DND-41 (cell line): ENCODE results near the gene GLT8D2.

Experiments
- ATAC-seq: fragments of 200-7000 bp; cut with Tn5 transposase; 3 replicates; pipeline ENCODE4 v1.9.1; 2021; ENCODE audit warnings: low read depth; ENCODE audit not compliant: insufficient read depth
- DNase-seq: peaks from one replicate; pipeline ENCODE4 v3.0.0-alpha.2; 2020
- H2AFZ ChIP-seq: 2 replicates; pipeline ENCODE4 v1.6.0; 2012; ENCODE audit warnings: low read depth, low read length
- H3K27ac ChIP-seq: 2 replicates; pipeline ENCODE4 v1.5.1; 2012; ENCODE audit warnings: low read length, inconsistent platforms
- H3K27me3 ChIP-seq: fragments of 200-600 bp; sonication (generic); 2 replicates; pipeline ENCODE4 v1.6.0; 2012; ENCODE audit warnings: low read length, mild to moderate bottlenecking, inconsistent platforms; ENCODE audit not compliant: insufficient read depth, poor library complexity
- H3K36me3 ChIP-seq: 2 replicates; pipeline ENCODE4 v1.5.1; 2012; ENCODE audit warnings: low read length, inconsistent platforms; ENCODE audit not compliant: insufficient read depth
- H3K4me1 ChIP-seq: 2 replicates; pipeline ENCODE4 v1.5.1; 2012; ENCODE audit warnings: mild to moderate bottlenecking, low read length; ENCODE audit not compliant: insufficient read depth
- H3K4me2 ChIP-seq: 2 replicates; pipeline ENCODE4 v1.6.0; 2012; ENCODE audit warnings: mild to moderate bottlenecking, moderate library complexity, low read length, inconsistent platforms; ENCODE audit not compliant: insufficient read depth
- H3K4me3 ChIP-seq, 2 experiments: fragments of 200-600 bp in 1 of 2; shearing (Covaris generic) in 1 of 2; 2 replicates each; pipeline ENCODE4 v1.5.1; 2012 to 2016; ENCODE audit warnings: inconsistent platforms in 2 of 2, low read length in 2 of 2, mild to moderate bottlenecking in 2 of 2, low read depth in 1 of 2, moderate library complexity in 1 of 2
- H3K79me2 ChIP-seq: 2 replicates; pipeline ENCODE4 v1.6.0; 2012; ENCODE audit warnings: low read length, inconsistent platforms; ENCODE audit not compliant: insufficient read depth
- H3K9ac ChIP-seq: 2 replicates; pipeline ENCODE4 v1.6.0; 2012; ENCODE audit warnings: low read depth, mild to moderate bottlenecking, inconsistent platforms, low read length, moderate library complexity
- H3K9me3 ChIP-seq: 2 replicates; pipeline ENCODE4 v1.5.1; 2012; ENCODE audit warnings: low read length, moderate library complexity, mild to moderate bottlenecking, inconsistent platforms; ENCODE audit not compliant: insufficient read depth, severe bottlenecking
- H4K20me1 ChIP-seq: 2 replicates; pipeline ENCODE4 v1.6.0; 2012; ENCODE audit warnings: low read length; ENCODE audit not compliant: insufficient read depth
- EZH2 ChIP-seq: IDR thresholded peaks from 3 replicates; pipeline ENCODE4 v1.6.1; 2012; ENCODE audit warnings: borderline replicate concordance, low read depth, mild to moderate bottlenecking, moderate library complexity, low read length, inconsistent platforms; ENCODE audit not compliant: severe bottlenecking
- TF ChIP-seq, protein P1 (sequence below): IDR thresholded peaks from 2 replicates; pipeline ENCODE4 v1.5.1; 2012; ENCODE audit warnings: borderline replicate concordance, low read length, moderate library complexity, mild to moderate bottlenecking; ENCODE audit not compliant: poor library complexity, severe bottlenecking; ENCODE audit errors: extremely low read depth

GLT8D2 gene

DNA sequence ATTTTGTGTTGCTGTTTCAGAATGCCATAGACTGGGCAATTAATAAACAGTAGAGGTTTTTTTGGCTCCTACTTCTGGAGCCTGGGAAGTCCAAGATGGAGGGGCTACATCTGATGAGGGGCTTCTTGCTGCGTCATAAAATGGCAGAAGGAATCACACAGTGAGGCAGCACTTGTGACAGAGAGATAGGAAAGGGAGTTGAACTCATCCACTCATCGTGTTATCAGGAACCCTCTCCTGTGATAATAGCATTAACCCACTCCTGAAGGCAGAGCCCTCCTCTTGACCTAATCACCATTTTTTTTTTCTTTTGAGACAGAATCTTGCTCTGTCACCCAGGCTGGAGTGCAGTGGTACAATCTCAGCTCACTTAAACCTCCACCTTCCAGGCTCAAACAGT, 74.6 kb downstream of the GLT8D2 start:
- peaks cover 68% of the 10 kb centered on the region for H3K36me3 ChIP-seq
- H3K79me2 ChIP-seq, result peaks cover 84% of the 10 kb centered on the region
- H3K4me2 ChIP-seq, result no peak overlapping the region
- H3K27me3 ChIP-seq, result no peaks in the 10 kb centered on the region
- DNase-seq (no peak), ATAC-seq (no peak)
- H4K20me1 ChIP-seq, result peaks cover 51% of the 10 kb centered on the region; the same call in 1 of the 2 replicates
- no peak overlapping the region for H3K9ac ChIP-seq
- H3K4me1 ChIP-seq, result 0 out of 2 replicates have a peak, but pooled peaks cover 3% of the 10 kb centered on the region
- H2AFZ ChIP-seq, result no peak overlapping the region
- TF ChIP-seq EZH2, result no peak
- TF ChIP-seq, protein P1, sequence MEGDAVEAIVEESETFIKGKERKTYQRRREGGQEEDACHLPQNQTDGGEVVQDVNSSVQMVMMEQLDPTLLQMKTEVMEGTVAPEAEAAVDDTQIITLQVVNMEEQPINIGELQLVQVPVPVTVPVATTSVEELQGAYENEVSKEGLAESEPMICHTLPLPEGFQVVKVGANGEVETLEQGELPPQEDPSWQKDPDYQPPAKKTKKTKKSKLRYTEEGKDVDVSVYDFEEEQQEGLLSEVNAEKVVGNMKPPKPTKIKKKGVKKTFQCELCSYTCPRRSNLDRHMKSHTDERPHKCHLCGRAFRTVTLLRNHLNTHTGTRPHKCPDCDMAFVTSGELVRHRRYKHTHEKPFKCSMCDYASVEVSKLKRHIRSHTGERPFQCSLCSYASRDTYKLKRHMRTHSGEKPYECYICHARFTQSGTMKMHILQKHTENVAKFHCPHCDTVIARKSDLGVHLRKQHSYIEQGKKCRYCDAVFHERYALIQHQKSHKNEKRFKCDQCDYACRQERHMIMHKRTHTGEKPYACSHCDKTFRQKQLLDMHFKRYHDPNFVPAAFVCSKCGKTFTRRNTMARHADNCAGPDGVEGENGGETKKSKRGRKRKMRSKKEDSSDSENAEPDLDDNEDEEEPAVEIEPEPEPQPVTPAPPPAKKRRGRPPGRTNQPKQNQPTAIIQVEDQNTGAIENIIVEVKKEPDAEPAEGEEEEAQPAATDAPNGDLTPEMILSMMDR, result no peak
- no peaks in the 10 kb centered on the region for H3K9me3 ChIP-seq
- no peak overlapping the region for H3K27ac ChIP-seq
- no peak overlapping the region for H3K4me3 ChIP-seq

DNA sequence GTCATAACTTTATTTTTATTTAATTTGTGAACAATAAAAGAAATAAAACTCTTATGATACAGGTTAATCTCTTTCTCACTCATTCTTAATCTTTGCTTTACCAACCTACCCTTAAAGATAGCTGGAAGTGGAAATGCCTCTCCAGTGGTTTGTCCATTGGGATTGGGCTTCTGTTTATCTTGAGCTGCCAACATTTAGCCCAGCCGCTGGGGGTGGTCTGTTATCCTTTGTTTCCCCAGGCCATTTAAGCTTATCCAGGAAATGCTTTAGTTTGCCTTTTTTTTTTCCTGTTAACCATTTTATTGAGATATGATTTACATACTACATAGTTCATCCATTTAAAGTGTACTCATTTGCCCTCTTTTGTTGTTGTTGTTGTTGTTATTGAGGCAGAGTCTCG, 76.1 kb downstream of the GLT8D2 start:
- Histone ChIP-seq H3K9me3 (no peaks in the 10 kb centered on the region), H3K27me3 (no peaks in the 10 kb centered on the region), H2AFZ (no peak overlapping the region), H3K27ac (no peak overlapping the region), H4K20me1 (peaks cover 60% of the 10 kb centered on the region), H3K4me2 (no peak overlapping the region), H3K79me2 (peaks cover 98% of the 10 kb centered on the region), H3K9ac (no peak overlapping the region), H3K4me1 (peaks cover 9% of the 10 kb centered on the region), H3K4me3 (no peak overlapping the region), H3K36me3 (peaks cover 62% of the 10 kb centered on the region)
- DNase-seq, result no peak
- TF ChIP-seq, protein P1, result no peak
- TF ChIP-seq EZH2, result no peak
- ATAC-seq, result no peak

DNA sequence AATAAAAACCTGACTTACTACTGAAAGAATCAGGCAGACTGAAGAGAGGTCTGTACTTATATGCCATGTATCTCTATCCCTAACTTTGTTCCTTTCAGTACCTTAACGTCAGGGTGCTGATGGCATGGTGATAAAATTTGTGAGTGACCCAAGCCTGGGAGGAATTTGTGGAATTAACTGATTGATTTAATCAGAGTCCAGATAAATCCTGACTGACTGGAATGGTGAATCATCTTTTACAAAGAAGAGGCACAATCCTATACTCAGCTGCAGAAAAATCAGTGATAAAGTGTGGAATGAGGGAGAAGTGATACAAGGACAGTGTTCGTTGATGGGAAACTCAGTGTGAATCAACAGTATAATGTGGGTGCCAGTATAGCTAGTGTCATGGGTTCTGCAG, 80.6 kb downstream of the GLT8D2 start:
- no peaks in the 10 kb centered on the region for H3K27me3 ChIP-seq
- H3K27ac ChIP-seq, result no peak overlapping the region
- H2AFZ ChIP-seq, result no peak overlapping the region
- peaks cover 39% of the 10 kb centered on the region for H4K20me1 ChIP-seq
- peaks cover 36% of the 10 kb centered on the region for H3K4me1 ChIP-seq
- no peak for ATAC-seq
- H3K79me2 ChIP-seq, result peaks cover 99% of the 10 kb centered on the region
- H3K9ac ChIP-seq, result no peak overlapping the region
- H3K36me3 ChIP-seq, result peaks cover 36% of the 10 kb centered on the region
- no peak overlapping the region for H3K4me3 ChIP-seq
- H3K4me2 ChIP-seq, result peak overlapping the region; percentile 39; the same call in 1 of the 2 replicates
- no peaks in the 10 kb centered on the region for H3K9me3 ChIP-seq
- TF ChIP-seq EZH2, result no peak
- TF ChIP-seq, protein P1, result no peak
- no peak for DNase-seq

DNA sequence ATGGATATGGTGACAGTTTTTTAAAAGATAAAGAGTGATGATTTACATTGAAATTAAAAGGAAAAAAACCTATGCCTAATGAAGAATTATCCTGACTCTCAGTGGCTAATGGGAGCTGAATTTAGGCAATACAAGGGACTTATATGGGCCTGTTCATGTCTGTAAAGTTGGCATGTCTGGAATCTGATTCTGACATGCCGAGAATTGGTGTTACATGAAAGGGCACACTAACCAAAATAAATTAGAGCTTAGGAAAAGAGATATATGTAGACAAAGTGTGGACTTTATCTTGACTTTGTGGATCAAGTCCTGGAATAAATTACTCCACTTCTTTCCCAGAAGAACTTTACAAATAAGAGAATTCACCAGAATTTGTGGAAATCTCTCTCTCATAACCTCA, 83.3 kb downstream of the GLT8D2 start:
- Histone ChIP-seq H3K27me3 (no peaks in the 10 kb centered on the region), H3K27ac (peak overlapping the region; percentile 85), H3K79me2 (peaks cover 78% of the 10 kb centered on the region), H3K4me1 (peaks cover 39% of the 10 kb centered on the region), H3K4me2 (peak overlapping the region; percentile 66), H3K36me3 (peaks cover 23% of the 10 kb centered on the region), H3K9me3 (no peaks in the 10 kb centered on the region), H3K4me3 (peak overlapping the region; percentile 43 to 77), H4K20me1 (peaks cover 20% of the 10 kb centered on the region), H3K9ac (peak overlapping the region; percentile 83), H2AFZ (peak overlapping the region; percentile 79; the same call in 1 of the 2 replicates)
- DNase-seq, result no peak
- TF ChIP-seq, protein P1, result no peak
- no peak for TF ChIP-seq EZH2
- ATAC-seq, result no peak
